Panc1 (cell line): ENCODE measurements around the gene TSPAN15. TPM values are rescaled to one million over a fixed set of nuclear protein-coding genes. Genes with fewer than 3 reads are reported as not detected.

Source experiments
- ATAC-seq: fragments of 200-7000 bp; cut with Tn5 transposase; 2 replicates; pipeline ENCODE4 v1.9.1; 2020; ENCODE audit warnings: mild to moderate bottlenecking, moderate library complexity
- BruUV-seq: library from RNA; stranded (reverse); fragments of 400-500 nt; replicated peaks from 2 replicates; lab custom pipeline; 2021; lab: Mats Ljungman, UMichigan
- CTCF ChIA-PET: fragments of 300-600 bp; sonication (Branson Sonifier 250); formaldehyde crosslinking; loops from one replicate; lab custom pipeline; 2022; ENCODE audit warnings: antibody characterized with exemption; lab: Charles Lee
- POLR2A ChIA-PET: fragments of 300-600 bp; sonication (Branson Sonifier 250); formaldehyde crosslinking; loops from one replicate; lab custom pipeline; 2022; ENCODE audit warnings: antibody characterized with exemption; lab: Charles Lee
- DNase-seq: peaks from one replicate; pipeline ENCODE4 v3.0.0-alpha.2; 2010; ENCODE audit warnings: low read depth, low spot score
- H3K27ac ChIP-seq: 2 replicates; pipeline ENCODE4 v1.5.1; 2011; ENCODE audit warnings: mild to moderate bottlenecking, low read length, inconsistent platforms
- H3K27me3 ChIP-seq: fragments of 200-500 bp; sonication (Bioruptor generic); 2 replicates; pipeline ENCODE4 v1.6.0; 2014; ENCODE audit warnings: low read length, inconsistent platforms; ENCODE audit not compliant: control insufficient read depth, insufficient read depth
- H3K36me3 ChIP-seq: fragments of 200-500 bp; sonication (Bioruptor generic); 2 replicates; pipeline ENCODE4 v1.5.1; 2014; ENCODE audit warnings: inconsistent platforms, mild to moderate bottlenecking, low read length, moderate library complexity; ENCODE audit not compliant: control insufficient read depth, insufficient read depth
- H3K4me1 ChIP-seq: 2 replicates; pipeline ENCODE4 v1.5.1; 2011; ENCODE audit warnings: inconsistent platforms, mild to moderate bottlenecking, low read length, moderate library complexity; ENCODE audit not compliant: control insufficient read depth, insufficient read depth
- H3K4me3 ChIP-seq, 2 experiments: 2 replicates each; pipeline ENCODE4 v1.5.1; 2011 to 2012; ENCODE audit warnings: low read depth in 2 of 2, low read length in 2 of 2, mild to moderate bottlenecking in 2 of 2, inconsistent platforms in 1 of 2, moderate library complexity in 1 of 2
- H3K9me3 ChIP-seq: fragments of 200-500 bp; sonication (Bioruptor generic); 2 replicates; pipeline ENCODE4 v1.5.1; 2014; ENCODE audit warnings: low read depth, mild to moderate bottlenecking, inconsistent platforms, low read length, moderate library complexity; ENCODE audit not compliant: control insufficient read depth, insufficient read depth
- POLR2AphosphoS5 ChIP-seq: IDR thresholded peaks from 2 replicates; pipeline ENCODE4 v1.6.1; 2012; ENCODE audit warnings: mild to moderate bottlenecking, low read depth, low read length, moderate library complexity
- SIN3A ChIP-seq: IDR thresholded peaks from 2 replicates; pipeline ENCODE4 v1.6.1; 2012; ENCODE audit warnings: low read depth, mild to moderate bottlenecking, low read length, moderate library complexity, borderline replicate concordance; ENCODE audit not compliant: insufficient read depth
- TCF7L2 ChIP-seq: IDR thresholded peaks from 2 replicates; pipeline ENCODE4 v1.6.1; 2011; ENCODE audit warnings: mild to moderate bottlenecking, low read depth, low read length, inconsistent platforms
- in situ Hi-C: cut with HindIII; loops from 2 replicates; pipeline ENCODE4 v1.10.0; 2016; ENCODE audit warnings: low sequenced_read_pairs, low pct_unique_long_range_greater_than_20kb
- intact Hi-C: fragments of 100-400 bp; cut with micrococcal nuclease; formaldehyde crosslinking; loops from one replicate; pipeline ENCODE4 v1.10.0; 2022; ENCODE audit not compliant: unreplicated experiment
- total RNA-seq: library from RNA; stranded (reverse); gene quantifications from one replicate; pipeline ENCODE4 v1.2.1, GENCODE V29; 2021; ENCODE audit not compliant: unreplicated experiment
- TF ChIP-seq, protein P1 (sequence below), 2 experiments: IDR thresholded peaks; 2 replicates each; pipeline ENCODE4 v1.6.1; 2011 to 2012; ENCODE audit warnings: low read depth in 2 of 2, control low read depth in 1 of 2, low read length in 1 of 2, mild to moderate bottlenecking in 1 of 2, moderate library complexity in 1 of 2; ENCODE audit not compliant: insufficient read depth in 1 of 2
- TF ChIP-seq, protein P2 (sequence below): fragments of 450-650 bp; IDR thresholded peaks from 2 replicates; pipeline ENCODE4 v1.5.1; 2017; ENCODE audit warnings: mild to moderate bottlenecking

Gene TSPAN15
- total RNA-seq, 1 experiment from 2014 or later, result 199 TPM

DNA sequence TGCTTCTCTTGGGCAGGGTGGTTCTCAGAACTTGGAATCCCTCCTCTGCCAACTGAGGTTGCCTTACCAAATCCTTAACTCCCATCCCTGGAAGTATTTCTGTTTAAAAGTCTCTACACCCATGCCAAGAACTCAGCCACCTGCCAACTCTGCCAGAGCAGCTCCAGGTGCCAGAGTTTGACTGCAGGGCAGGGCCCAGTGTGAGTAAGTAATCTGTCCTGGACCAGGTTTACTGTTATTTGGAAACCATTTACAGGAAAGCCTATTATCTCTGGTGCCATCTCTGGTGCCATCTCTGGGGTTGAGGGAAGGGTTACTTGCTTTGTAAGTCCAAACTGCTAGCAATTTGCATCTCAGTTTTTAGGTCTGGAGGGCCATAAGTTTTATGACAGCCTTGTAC lies 2.5 kb downstream of the TSPAN15 start:
- TF ChIP-seq, protein P1, sequence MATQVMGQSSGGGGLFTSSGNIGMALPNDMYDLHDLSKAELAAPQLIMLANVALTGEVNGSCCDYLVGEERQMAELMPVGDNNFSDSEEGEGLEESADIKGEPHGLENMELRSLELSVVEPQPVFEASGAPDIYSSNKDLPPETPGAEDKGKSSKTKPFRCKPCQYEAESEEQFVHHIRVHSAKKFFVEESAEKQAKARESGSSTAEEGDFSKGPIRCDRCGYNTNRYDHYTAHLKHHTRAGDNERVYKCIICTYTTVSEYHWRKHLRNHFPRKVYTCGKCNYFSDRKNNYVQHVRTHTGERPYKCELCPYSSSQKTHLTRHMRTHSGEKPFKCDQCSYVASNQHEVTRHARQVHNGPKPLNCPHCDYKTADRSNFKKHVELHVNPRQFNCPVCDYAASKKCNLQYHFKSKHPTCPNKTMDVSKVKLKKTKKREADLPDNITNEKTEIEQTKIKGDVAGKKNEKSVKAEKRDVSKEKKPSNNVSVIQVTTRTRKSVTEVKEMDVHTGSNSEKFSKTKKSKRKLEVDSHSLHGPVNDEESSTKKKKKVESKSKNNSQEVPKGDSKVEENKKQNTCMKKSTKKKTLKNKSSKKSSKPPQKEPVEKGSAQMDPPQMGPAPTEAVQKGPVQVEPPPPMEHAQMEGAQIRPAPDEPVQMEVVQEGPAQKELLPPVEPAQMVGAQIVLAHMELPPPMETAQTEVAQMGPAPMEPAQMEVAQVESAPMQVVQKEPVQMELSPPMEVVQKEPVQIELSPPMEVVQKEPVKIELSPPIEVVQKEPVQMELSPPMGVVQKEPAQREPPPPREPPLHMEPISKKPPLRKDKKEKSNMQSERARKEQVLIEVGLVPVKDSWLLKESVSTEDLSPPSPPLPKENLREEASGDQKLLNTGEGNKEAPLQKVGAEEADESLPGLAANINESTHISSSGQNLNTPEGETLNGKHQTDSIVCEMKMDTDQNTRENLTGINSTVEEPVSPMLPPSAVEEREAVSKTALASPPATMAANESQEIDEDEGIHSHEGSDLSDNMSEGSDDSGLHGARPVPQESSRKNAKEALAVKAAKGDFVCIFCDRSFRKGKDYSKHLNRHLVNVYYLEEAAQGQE (IDR thresholded peaks at IDR 0.05; ENCODE audit: insufficient read depth in 1 of 2, low read depth in 2 of 2, low read length in 1 of 2), result no peak
- TF ChIP-seq, protein P2, sequence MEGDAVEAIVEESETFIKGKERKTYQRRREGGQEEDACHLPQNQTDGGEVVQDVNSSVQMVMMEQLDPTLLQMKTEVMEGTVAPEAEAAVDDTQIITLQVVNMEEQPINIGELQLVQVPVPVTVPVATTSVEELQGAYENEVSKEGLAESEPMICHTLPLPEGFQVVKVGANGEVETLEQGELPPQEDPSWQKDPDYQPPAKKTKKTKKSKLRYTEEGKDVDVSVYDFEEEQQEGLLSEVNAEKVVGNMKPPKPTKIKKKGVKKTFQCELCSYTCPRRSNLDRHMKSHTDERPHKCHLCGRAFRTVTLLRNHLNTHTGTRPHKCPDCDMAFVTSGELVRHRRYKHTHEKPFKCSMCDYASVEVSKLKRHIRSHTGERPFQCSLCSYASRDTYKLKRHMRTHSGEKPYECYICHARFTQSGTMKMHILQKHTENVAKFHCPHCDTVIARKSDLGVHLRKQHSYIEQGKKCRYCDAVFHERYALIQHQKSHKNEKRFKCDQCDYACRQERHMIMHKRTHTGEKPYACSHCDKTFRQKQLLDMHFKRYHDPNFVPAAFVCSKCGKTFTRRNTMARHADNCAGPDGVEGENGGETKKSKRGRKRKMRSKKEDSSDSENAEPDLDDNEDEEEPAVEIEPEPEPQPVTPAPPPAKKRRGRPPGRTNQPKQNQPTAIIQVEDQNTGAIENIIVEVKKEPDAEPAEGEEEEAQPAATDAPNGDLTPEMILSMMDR, result no peak
- TF ChIP-seq POLR2AphosphoS5, result no peak
- TF ChIP-seq SIN3A, result no peak
- no peak for TF ChIP-seq TCF7L2
- Histone ChIP-seq H3K27ac (peak overlapping the region; percentile 90), H3K4me3 (peak overlapping the region; percentile 69 to 84; a peak in 3 of 4 replicates), H3K4me1 (peaks cover 78% of the 10 kb centered on the region), H3K9me3 (no peaks in the 10 kb centered on the region), H3K36me3 (peaks cover 9% of the 10 kb centered on the region; the same call in 1 of the 2 replicates), H3K27me3 (no peaks in the 10 kb centered on the region)
- no peak for ATAC-seq
- no peak for DNase-seq
- intact Hi-C loops, result no loop called here
- BruUV-seq, result no TSS peak
- POLR2A ChIA-PET, result no interaction called here
- in situ Hi-C loops, result no loop called here
- CTCF ChIA-PET, result no interaction called here

DNA sequence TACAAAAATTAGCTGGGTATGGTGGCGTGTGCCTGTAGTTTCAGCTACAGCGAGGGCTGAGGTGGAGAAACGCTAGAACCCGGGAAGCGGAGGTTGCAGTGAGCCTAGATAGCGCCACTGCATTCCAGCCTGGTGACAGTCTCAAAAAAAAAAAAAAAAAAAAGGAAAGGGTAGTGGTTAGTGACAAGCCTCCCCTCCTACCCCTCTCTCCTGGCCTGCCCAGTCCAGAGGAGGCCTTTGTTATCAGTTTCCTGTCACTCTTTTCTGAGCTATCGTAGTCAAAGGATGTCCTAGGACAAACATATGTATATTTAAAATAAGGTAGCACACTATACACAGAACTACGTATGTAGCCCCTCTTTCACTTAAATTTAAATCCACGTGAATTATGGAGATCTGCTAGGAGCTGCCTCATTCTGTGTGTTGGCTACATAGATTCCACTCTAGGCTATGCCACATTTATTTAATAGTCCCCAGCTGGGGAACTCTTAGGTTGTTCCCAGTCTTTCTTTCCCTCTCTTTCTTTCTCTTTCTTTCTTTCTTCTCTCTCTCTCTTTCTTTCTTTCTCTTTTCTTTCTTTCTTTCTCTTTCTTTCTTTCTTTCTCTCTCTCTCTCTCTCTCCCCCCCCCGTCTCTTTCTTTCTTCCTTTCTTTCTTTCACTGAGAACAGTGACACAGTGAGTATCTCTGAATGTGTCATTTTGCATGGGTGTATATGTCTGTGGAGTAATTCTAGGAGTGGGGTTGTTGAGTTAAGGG lies 3.9 kb downstream of the TSPAN15 start:
- Histone ChIP-seq H3K9me3 (no peaks in the 10 kb centered on the region), H3K4me3 (no peak overlapping the region), H3K36me3 (peaks cover 12% of the 10 kb centered on the region), H3K27ac (peak overlapping the region; percentile 29; the same call in 1 of the 2 replicates), H3K4me1 (peaks cover 79% of the 10 kb centered on the region), H3K27me3 (no peaks in the 10 kb centered on the region)
- DNase-seq (no peak), ATAC-seq (no peak)
- ChIA-PET CTCF (interaction anchor here (0.6 kb wide), 1 partner anchor 56 kb away, joined by 9 read pairs; no protein-coding TSS in a partner anchor), POLR2A (interaction anchor here (0.5 to 0.7 kb wide), 3 partner anchors 8 to 1422 kb away, joined by 3 to 13 read pairs (median 8); no protein-coding TSS in a partner anchor)
- TSS peak; percentile 24 for BruUV-seq
- in situ Hi-C loops, result no loop called here
- intact Hi-C loops, result no loop called here
- TF ChIP-seq, protein P2, result no peak
- TF ChIP-seq, protein P1 (IDR thresholded peaks at IDR 0.05; ENCODE audit: insufficient read depth in 1 of 2, low read depth in 2 of 2, low read length in 1 of 2), result no peak
- no peak for TF ChIP-seq TCF7L2
- no peak for TF ChIP-seq POLR2AphosphoS5
- no peak for TF ChIP-seq SIN3A
